ENCODE measurements around the gene GPX5.
"Not testable (repeated sequence)": the region's sequence is repeated elsewhere in the genome, so short reads cannot be mapped to it uniquely, and the experiment has no call there.

Gene GPX5, protein sequence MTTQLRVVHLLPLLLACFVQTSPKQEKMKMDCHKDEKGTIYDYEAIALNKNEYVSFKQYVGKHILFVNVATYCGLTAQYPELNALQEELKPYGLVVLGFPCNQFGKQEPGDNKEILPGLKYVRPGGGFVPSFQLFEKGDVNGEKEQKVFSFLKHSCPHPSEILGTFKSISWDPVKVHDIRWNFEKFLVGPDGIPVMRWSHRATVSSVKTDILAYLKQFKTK

DNA sequence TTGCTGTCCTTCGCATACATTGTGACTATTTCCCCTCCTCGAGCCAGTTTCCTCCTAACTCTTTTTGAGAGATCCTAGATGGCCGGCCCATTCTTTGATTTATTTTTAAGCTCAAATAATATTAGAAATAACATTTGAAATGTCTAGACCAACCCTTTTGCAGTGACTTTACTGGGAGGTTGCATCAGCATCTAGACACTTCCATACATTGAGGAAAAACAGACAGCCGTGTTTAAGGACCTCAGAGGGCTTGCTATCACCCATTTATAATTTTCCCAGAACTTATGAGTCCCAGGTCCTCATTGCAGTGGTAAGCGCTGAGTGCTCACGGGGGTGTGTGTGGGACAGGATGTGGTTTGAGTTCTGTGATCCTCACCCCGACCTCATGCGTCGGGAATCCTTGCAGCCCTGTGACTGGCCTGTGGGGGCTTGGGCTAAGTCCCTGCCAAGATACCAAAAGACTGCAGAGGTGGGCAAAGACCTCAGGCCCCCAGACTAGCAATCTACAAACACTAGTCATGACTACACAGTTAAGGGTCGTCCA is at the start of gene GPX5:
Gene GPX5, plus strand, starts transcription at position 386 of the 544 bp plus-strand sequence. Its CDS starts 133 bp downstream, at position 519.
- no peak for FAIRE-seq

DNA sequence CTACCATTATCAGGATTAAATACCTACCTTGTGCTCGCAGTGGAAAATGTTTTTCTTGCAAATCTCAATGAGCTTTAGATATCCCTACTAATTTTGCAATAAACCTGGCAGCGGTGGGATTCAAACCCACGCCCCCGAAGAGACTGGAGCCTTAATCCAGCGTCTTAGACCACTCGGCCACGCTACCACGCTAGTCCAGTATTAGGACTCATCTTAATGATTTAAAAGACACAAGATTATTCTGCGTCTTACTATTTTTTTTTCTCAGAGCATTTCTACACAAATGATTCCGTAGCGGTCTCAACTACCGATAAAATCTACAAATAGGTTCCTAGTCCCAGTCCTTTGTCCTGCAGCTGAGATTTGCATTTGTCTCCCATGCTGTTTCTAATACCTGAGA is 47.2 kb upstream of the GPX5 start:
- no peak for FAIRE-seq

DNA sequence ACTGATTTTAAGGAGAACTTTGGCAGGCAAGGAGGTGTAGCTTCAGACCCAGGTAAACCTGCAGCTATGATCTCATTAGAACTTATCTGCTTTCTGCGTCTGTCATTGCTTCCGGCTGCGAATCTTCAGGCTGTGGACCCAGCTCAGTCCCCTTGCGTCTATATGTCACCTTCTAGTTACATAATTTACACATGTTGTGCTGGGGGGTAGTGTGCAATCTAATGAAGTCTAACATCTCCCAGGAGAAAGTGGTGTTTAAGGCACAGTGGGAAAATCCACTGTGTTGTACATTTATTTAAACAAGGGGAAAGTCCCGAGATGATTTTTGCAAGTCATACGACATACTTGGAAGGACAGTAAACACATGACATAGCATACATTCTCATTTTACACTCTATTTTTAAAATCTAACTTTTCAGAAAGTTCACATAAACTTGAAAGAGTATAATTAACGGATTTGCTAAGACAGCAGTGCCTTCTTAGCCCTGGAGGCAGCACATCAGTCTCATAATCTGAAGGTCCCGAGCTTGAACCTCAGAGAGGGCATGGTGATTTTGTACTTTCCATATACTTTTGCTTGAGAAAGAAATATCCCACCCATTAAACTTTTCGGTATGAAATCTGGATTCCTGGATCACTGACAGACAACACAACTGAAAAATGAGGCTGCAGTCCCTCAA is 45.3 kb upstream of the GPX5 start:
- FAIRE-seq, result no peak

DNA sequence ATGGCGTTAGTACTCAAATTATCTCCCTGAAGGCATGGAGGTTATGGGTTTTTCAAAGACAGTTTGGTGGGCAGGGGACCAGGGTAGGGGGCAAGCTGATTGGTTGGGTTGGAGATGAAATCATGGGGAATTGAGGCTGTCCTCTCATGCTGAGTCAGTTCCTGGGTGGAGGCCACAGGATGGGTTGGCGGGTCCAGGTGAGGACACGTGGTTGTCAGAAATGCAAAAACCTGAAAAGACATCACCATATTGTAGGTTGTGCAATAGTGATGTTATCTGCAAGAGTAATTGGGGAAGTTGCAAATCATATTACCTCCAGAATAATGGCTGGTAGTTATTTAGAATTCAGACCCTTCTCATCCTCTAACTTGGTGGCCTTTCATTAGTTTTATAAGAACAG is 40.2 kb upstream of the GPX5 start:
- no peak for FAIRE-seq

DNA sequence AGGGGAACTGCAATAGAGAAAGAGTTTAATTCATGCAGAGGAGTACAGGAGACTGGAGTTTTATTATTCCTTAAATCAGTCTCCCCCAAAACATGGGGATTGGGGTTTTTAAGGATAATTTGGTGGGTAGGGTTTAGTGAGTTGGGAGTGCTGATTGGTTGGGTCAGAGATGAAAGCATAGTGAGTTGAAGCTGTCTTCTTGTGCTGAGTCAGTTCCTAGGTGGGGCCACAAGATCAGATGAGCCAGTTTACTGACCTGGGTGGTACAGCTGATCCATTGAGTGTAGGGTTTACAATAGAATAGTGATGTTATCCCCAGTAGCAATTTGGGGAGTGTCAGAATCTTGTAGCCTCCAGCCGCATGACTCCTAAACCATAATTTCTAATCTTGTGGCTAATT is 39.1 kb upstream of the GPX5 start:
- FAIRE-seq, result no peak

DNA sequence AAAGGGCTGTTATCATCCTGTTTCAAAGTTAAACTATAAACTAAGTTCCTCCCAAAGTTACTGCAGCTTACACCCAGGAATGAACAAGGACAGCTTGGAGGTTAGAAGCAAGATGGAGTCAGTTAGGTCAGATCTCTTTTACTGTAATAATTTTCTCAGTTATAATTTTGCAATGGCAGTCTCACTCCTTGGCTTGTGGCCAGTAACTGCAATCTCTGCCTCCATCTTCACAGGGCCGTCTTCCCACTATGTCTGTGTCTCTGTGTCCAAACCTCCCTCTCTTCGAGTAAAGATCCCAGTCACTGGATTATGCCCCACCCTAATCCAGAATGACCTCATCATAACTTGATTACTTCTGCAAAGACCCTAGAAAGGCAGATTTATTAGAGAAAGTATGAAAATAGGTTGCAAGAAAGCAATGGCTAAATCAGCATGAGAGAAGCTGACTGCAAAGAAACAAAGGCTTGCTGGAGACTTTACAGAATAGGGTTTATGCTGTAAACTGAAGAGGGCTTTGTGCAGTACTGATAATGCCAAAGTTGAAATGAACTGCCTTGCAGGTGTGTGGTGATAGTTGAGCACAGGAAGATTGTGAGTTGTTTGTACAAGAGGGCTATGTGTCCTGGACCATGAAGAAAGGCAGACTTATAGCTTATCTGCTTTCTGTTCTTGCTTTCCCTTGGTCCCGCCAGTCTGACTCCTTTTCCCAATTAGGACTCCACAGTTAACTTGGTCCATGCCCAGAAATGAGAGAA is 38.5 kb upstream of the GPX5 start:
- FAIRE-seq, result no peak

DNA sequence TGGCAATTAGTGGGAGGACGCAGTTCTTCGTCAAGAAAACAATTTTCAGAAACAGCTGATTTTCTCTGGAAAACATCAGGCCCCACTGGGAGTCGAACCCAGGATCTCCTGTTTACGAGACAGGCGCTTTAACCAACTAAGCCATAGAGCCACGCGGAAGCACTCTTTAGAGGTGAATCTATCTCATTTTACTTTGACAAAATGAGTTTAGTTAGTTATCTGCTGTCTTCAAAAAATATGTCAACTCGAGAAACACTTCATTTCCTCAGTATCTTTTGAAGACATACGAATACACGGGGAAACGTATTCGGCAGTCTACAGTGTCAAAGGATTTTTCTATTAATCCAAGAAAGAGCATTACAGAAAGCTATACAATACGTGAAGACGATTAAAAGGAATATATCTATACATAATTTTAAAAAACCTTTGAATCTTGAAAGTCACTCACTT is 36.7 kb upstream of the GPX5 start:
- no peak for FAIRE-seq

DNA sequence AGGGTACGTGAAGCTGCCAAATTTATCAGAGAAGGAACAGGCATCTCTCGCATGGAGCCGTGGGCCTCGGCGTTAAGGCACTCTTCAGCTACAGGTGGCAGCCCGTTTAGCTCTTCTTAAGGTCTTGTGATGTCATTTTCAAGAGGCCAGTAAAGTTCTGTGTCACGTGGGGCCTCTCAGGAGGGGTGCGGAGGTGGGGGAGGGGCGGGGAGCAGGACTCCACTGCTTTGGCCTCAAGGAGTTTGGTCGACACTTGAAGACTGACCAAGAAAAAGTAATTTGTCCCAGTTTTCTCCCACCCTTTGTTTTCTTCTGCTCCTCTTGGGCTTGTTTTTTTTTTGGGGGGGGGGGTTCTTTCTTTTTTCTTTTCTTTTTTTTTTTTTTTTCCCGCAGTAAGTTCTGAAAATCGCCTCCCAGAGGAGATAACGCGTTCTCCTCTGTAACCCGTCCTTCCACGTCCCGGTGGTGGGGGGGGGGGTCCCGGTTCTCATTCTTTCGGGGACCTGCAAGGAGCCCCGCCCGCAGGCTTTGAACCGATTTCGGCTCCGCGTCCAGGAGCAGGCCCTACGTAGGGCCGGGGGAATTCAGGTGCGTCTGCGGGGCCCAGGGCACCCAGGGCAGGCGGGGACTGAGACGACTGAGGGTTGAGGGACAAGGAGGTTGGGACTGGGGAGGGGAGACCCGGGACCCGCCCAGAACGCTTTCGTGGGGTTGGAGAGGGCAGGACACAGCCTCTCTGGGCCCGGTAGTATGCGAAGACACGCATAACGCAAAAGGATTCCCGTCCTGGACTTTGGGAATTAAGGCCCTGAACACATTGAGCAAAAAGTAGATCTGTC is 36.1 kb upstream of the GPX5 start:
- FAIRE-seq, result no peak

DNA sequence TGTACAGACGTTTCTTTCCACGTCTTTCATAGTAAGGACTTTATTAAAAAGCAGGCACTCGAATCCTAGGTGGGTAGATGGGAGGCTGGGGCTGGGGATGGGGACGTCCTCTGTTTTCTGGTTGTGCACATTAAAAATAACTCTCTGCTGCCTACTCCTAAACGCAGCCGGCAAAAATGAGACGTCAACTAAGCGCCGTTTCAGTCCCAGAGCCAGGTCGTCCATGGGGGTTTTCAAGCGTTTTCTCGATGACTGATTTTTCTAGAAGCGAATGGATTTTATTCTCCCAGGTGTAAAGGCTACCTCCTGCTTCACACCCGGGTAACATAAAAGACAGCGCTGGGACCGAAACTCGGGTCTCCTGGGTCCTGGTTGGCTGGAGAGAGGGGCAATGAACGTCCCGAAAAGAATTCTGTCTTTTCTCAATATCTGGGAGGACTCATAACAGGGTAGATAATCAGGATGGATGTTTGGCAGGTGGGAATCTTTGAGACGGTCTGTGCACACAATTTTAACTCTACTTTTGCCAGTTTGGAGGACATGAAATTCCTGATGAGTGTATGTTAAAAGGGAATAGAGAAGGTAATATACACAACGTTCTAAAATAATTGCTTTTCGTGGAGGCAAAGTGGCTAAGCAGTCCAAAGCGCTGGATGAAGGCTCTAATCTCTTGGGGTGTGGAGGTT is 35.3 kb upstream of the GPX5 start:
- FAIRE-seq, result no peak

DNA sequence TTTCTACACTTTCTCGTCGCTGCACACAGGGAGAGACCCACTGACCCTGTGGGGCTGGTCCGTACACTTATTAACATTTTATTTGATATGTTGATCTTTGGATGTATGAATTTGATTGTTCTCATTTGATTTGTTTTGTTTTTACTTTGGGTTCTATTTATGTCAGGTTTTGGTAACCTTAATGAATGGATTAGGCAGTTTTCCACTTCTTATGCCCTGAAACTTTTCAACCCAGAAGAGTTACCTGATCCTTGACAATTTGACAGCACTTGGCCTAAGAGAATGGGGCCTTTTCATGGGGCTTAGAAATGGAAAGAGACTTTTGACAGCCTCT is 33.7 kb upstream of the GPX5 start:
- no peak for FAIRE-seq

DNA sequence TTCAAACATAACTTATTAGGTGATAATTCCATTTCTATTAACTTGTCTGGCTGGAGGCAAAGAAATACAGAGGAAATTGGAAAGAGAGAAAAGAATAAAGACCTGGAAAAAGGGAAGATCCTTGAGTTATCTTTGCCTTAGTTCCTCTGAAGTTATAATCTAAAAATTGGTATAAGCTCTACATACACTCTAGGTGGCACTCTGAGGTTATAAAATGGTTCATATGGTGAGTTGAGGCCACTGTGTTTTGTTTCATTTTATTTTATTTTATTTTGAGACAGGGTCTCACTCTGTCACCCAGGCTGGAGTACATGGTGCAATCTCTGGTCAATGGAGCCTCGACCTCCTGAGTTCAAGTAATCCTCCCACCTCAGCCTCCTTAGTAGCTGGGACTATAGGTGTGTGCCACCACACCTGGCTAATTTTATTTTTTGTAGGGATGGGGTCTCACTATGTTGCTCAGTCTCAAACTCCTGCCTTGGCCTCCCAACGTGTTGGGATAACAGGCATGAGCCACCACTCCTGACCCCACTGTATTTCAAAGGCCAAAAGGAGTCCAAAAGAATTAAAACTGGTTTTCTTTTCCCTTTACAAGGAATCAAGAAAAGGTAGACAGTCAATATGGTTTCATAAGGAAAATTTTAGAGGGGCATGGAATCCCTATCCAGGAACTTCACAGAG is 29.4 kb upstream of the GPX5 start:
- FAIRE-seq, result no peak

DNA sequence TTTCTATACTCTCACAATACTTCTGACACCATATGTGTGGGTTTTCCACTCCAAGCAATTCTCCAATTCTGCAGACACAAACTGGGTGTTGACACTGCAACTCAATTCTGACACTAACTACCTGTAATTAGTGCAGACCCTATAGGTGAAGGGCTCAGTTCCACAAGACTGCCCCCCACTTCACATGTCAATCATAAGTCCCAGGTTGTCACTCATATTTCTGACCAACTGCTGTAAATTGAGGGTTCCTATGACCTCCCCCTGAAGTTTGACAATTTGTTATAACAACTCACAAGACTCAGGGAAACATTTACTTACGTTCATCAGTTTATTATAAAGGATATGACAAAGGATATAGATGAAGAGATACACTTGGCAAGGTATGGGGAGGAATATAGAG is 28.4 kb upstream of the GPX5 start:
- no peak for FAIRE-seq

DNA sequence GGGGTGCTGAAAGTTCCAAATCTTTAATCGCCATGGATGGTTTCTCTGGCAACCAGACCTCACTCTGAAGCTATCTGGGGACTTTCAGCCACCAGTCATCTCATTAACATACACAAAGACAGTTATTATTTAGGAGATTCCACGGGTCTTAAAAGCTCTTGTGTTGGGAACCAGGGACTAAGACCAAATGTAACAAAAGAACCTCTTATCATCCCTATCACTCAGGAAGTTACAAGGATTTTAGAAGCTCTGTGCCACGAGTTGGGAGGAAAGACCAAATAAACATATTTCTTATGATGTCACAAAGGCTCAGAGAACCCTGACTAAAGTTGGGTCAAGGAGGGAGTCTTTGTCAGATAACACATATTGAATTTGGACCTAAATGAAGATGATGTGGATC is 27.8 kb upstream of the GPX5 start:
- no peak for FAIRE-seq

DNA sequence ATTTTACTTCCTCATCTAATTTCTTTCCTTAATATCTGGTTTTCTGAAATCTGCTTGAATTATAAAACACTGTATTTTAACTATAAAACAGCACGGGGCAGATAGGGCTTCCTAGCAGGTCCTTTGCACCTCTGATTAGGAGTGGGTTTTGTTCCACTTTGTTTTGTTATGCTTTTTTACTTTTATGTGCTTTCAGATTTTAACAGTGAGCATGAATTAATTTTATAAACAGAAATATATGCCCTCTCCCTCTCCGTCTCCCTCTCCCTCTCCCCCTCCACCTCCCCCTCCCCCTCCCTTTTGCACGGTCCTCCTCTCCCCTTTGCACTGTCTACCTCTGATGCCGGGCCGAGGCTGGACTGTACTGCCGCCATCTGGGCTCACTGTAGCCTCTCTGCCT is 24.4 kb upstream of the GPX5 start:
- no peak for FAIRE-seq

DNA sequence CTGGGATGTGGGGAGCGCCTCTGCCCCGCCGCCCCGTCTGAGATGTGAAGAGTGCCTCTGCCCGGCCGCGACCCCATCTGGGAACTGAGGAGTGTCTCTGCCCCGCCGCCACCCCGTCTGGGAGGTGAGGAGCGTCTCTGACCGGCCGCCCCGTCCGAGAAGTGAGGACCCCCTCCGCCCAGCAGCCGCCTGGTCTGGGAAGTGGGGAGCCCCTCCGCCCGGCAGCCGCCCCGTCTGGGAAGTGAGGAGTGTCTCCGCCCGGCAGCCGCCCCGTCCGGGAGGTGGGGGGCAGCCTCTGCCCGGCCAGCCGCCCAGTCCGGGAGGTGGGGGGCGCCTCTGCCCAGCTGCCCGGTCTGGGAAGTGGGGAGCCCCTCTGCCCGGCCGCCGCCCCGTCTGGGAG is 23.5 kb upstream of the GPX5 start:
- FAIRE-seq, result not testable (repeated sequence)

DNA sequence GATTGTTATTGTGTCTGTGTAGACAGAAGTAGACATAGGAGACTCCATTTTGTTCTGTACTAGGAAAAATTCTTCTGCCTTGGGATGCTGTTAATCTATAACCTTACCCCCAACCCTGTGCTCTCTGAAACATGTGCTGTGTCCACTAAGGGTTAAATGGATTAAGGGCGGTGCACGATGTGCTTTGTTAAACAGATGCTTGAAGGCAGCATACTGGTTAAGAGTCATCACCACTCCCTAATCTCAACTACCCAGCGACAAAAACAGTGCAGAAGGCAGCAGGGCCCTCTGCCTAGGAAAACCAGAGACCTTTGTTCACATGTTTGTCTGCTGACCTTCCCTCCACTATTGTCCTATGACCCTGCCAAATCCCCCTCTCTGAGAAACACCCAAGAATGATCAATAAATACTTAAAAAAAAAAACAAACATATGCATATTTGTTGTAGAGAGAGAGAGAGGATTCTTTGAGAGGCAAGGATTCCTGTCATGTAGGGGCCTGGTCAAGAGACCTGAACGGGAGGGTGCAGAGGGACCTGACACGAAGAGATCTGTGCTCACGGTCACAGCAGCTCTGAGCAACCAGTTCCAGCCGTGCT is 22.9 kb upstream of the GPX5 start:
- FAIRE-seq, result not testable (repeated sequence)

DNA sequence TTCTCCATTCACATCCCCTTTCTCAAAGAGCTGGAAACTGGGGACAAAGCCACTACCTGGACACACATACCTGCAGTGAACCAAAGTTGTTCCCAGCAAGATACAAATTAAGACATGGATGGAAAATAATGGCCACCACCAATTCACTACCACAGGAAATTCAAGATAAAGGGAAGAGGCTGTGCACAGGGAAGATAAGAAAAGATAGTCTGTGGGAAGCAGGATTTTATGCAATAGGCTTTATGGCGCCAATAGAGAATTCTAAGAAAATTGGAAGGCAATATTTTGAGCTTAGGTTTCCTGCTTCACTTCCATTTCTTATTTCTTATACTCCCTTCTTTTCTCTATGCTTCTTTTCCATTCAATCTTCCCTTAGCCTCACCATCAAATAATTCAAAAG is 19.9 kb upstream of the GPX5 start:
- FAIRE-seq, result no peak

DNA sequence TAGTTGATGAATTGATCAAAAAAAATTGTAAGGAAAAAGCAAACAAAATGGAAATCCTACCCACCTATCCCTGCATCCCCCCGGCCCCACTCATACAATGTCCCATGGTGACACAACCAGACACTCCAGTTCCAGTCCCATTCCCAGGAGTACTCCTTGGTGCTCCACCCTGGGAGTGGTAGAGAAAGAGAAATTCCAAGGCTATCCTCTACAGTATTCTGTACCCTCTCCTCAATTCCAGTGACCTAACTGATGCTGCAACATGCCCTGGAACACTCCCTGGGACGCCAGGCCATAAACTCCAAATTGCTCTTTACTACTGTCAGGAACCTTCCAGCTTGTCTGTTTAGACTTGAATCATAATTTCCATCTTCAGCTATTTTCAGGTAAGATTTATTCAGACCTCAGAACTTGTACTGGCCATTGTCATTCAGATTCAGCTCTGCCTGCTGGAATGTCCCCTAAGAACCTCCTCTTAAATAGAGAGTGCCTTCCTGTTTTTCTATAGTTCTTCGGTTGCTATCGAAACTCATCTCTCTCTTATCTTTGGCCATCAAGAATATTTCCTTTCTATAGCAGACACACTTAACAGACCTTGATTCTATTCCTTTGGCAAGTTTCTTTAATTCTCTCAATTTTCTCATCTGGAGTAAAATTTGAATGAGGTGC is 18.7 kb upstream of the GPX5 start:
- FAIRE-seq, result no peak

DNA sequence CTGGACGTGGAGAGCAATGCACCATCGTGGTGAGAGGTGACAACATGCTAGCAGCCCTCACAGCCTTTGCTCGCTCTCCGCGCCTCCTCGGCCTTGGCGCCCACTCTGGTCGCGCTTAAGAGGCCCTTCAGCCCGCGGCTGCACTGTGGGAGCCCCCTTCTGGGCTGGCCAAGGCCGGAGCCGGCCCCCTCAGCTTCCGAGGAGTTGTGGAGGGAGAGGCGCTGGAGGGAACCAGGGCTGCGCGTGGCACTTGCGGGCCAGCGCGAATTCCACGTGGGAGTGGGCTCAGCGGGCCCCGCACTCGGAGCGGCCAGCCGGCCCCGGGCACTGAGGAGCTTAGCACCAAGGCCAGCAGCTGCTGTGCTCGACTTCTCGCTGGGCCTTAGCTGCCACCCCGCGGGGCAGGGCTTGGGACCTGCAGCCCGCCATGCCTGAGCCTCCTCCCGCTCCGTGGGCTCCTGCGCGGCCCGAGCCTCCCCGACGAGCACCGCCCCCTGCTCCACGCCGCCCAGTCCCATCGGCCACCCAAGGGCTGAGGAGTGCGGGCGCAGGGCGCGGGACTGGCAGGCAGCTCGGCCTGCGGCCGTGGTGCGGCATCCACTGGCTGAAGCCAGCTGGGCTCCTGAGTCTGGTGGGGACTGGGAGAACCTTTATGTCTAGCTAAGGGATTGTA is 13.9 kb upstream of the GPX5 start:
- no peak for FAIRE-seq

DNA sequence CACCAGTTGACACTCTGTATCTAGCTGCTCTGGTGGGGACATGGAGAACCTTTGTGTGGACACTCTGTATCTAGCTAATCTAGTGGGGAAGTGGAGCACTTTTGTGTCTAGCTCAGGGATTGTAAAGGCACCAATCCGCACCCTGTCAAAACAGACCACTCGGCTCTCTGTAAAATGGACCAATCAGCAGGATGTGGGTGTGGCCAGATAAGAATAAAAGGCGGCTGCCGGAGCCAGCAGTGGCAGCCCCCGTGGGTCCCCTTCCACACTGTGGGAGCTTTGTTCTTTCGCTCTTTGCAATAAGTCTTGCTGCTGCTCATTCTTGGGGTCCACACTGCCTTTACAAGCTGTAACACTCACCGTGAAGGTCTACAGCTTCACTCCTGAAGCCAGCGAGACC is 13.3 kb upstream of the GPX5 start:
- FAIRE-seq, result not testable (repeated sequence)
